Ovary (tissue), 3 donors: ENCODE data around the gene C6orf132.

ENCODE experiments used
- EP300 ChIP-seq: sonication (generic); formaldehyde crosslinking; IDR thresholded peaks from one replicate; pipeline ENCODE4 v1.6.1; 2017; ENCODE audit warnings: antibody characterized with exemption
- TF ChIP-seq, protein P1 (sequence below), 3 donors: fragments of 450-650 bp in 2 of 3; fragments of 200-600 bp in 1 of 3; IDR thresholded peaks; one replicate each; pipeline versions ENCODE4 v1.5.1 to v1.8.0; 2016 to 2022; ENCODE audit warnings: antibody characterized with exemption in 3 of 3, mild to moderate bottlenecking in 1 of 3
- donor health status: DM: no; HTN: no; CAD: no.

DNA sequence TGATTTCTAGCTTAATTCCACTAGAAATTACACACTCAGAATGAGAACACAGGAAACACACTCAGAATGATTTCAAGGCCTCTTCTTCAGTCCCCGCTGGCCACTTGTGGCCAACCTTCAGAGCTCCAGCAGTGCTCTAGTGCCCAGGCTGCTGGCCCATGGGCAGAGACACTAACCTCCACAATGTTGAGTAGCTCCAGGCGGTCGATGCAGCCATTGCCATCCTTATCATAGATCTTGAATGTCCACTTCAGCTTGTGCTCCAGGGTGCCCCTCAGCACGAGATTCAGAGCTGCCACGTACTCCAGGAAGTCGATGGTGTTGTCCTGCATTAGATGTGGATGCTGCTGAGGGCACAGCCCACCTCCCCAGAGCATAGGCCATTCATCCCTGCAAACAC lies 46.0 kb upstream of the C6orf132 start:
- no peak for TF ChIP-seq EP300
- TF ChIP-seq, protein P1, sequence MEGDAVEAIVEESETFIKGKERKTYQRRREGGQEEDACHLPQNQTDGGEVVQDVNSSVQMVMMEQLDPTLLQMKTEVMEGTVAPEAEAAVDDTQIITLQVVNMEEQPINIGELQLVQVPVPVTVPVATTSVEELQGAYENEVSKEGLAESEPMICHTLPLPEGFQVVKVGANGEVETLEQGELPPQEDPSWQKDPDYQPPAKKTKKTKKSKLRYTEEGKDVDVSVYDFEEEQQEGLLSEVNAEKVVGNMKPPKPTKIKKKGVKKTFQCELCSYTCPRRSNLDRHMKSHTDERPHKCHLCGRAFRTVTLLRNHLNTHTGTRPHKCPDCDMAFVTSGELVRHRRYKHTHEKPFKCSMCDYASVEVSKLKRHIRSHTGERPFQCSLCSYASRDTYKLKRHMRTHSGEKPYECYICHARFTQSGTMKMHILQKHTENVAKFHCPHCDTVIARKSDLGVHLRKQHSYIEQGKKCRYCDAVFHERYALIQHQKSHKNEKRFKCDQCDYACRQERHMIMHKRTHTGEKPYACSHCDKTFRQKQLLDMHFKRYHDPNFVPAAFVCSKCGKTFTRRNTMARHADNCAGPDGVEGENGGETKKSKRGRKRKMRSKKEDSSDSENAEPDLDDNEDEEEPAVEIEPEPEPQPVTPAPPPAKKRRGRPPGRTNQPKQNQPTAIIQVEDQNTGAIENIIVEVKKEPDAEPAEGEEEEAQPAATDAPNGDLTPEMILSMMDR (IDR thresholded peaks at IDR 0.05), result no peak
